KOPT-K1 (cell line): ENCODE results near the gene HMGN3.

Source experiments
- H3K27ac ChIP-seq: fragments of 200-600 bp; sonication (generic); 2 replicates; pipeline ENCODE4 v1.5.1; 2016; ENCODE audit warnings: antibody characterized with exemption, mild to moderate bottlenecking, low read depth, low read length; ENCODE audit not compliant: poor library complexity, severe bottlenecking
- H3K36me3 ChIP-seq: fragments of 200-600 bp; sonication (generic); 2 replicates; pipeline ENCODE4 v1.5.1; 2017; ENCODE audit warnings: antibody characterized with exemption, mild to moderate bottlenecking, low read length, moderate library complexity; ENCODE audit not compliant: insufficient read depth
- H3K9me3 ChIP-seq: fragments of 200-600 bp; sonication (generic); 2 replicates; pipeline ENCODE4 v1.5.1; 2017; ENCODE audit warnings: antibody characterized with exemption, low read length, mild to moderate bottlenecking; ENCODE audit not compliant: insufficient read depth, poor library complexity, severe bottlenecking

The HMGN3 gene

GRCh38 chr6:79184086-79184485, 50.4 kb downstream of the HMGN3 start:
- Histone ChIP-seq H3K27ac (no peak overlapping the region), H3K9me3 (no peaks in the 10 kb centered on the region), H3K36me3 (no peaks in the 10 kb centered on the region)

- no peak overlapping the region for H3K27ac ChIP-seq
- no peaks in the 10 kb centered on the region for H3K9me3 ChIP-seq
- H3K36me3 ChIP-seq: no peaks in the 10 kb centered on the region
Measured at GRCh38 chr6:79180052-79180451, 54.4 kb downstream of the HMGN3 start.

DNA sequence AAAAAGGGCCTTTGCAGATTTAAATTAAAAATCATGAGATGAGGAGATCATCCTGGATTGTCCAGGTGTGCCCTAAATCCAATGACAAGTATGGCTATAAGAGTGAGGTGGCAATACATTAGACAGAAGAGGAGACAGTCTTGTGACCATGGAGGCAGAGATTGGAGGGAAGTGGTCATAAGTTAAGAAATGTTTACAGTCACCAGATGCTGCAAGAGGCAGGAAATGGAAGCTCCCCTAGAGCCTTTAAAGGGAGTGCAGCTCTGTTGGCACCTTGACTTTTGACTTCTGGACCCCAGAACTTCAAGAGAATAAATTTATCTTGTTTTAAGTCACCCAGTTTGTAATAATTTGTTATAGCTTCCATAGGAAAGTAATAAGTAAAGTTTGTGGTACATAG, 61.1 kb downstream of the HMGN3 start:
- no peaks in the 10 kb centered on the region for H3K9me3 ChIP-seq
- H3K36me3 ChIP-seq: no peaks in the 10 kb centered on the region

GRCh38 chr6:79170959-79171358, 63.5 kb downstream of the HMGN3 start:
- no peak overlapping the region for H3K27ac ChIP-seq
- H3K9me3 ChIP-seq: no peaks in the 10 kb centered on the region
- no peaks in the 10 kb centered on the region for H3K36me3 ChIP-seq

More for the DNA sequence above, 61.1 kb downstream of the HMGN3 start:
- no peak overlapping the region for H3K27ac ChIP-seq

DNA sequence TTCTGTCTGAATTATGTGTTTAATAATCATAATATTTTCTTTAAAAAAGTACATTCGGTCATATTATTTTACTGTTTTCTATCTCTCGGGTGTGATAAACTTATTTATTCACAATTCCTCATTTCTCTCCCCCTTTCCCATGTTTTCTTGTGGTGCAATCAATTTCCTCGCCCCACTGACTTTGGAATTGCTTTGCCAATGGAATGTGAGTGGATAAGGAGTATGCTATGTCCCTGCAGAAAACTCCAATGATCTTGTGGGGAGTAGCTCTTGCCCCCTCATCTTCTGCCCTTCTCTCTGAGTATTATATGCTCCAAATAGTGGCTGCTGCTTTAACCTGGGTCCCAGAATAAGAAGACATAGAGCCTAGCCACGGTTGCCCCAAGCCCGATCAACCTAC, 64.1 kb downstream of the HMGN3 start:
- Histone ChIP-seq H3K36me3 (no peaks in the 10 kb centered on the region), H3K27ac (no peak overlapping the region), H3K9me3 (no peaks in the 10 kb centered on the region)

DNA sequence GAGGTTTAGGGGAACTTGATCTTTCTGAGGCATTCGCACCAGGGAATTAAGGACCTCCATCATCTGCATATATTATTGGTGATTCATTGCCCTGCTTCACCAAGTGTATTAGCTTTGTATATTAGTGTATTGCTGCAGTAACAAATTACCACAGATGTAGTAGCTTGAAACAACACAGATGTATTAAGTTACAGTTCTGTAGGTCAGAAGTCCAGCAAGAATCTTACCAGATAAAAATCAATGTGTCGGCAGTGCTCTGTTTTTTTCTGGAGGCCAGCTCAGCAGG, 65.8 kb downstream of the HMGN3 start:
- H3K9me3 ChIP-seq: no peaks in the 10 kb centered on the region
- no peaks in the 10 kb centered on the region for H3K36me3 ChIP-seq
- no peak overlapping the region for H3K27ac ChIP-seq

- H3K27ac ChIP-seq: no peak overlapping the region
- no peaks in the 10 kb centered on the region for H3K36me3 ChIP-seq
- no peaks in the 10 kb centered on the region for H3K9me3 ChIP-seq
Measured at GRCh38 chr6:79167931-79168694, 66.4 kb downstream of the HMGN3 start.

DNA sequence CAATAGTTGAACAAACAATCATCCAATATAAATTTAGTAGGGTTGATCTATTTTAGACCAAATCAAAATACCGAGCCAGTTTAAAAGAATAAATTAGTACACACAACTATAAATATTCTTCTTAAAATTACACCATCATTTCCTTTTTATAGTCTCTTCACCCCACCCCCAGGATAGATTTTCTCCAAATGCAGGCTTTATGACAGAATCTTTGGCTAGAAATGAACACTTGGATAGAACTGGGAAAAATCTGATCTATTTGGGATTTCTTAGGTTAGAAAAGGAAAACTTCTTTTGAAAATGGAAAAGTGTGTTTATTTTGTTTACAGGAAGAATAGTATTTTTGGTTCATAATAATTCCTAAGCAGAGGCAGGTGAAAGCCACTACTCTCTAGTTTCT, 74.6 kb downstream of the HMGN3 start:
- Histone ChIP-seq H3K9me3 (no peaks in the 10 kb centered on the region), H3K36me3 (no peaks in the 10 kb centered on the region), H3K27ac (no peak overlapping the region)

- Histone ChIP-seq H3K27ac (no peak overlapping the region), H3K9me3 (no peaks in the 10 kb centered on the region), H3K36me3 (no peaks in the 10 kb centered on the region)
Measured at GRCh38 chr6:79158856-79159516, 75.5 kb downstream of the HMGN3 start.

DNA sequence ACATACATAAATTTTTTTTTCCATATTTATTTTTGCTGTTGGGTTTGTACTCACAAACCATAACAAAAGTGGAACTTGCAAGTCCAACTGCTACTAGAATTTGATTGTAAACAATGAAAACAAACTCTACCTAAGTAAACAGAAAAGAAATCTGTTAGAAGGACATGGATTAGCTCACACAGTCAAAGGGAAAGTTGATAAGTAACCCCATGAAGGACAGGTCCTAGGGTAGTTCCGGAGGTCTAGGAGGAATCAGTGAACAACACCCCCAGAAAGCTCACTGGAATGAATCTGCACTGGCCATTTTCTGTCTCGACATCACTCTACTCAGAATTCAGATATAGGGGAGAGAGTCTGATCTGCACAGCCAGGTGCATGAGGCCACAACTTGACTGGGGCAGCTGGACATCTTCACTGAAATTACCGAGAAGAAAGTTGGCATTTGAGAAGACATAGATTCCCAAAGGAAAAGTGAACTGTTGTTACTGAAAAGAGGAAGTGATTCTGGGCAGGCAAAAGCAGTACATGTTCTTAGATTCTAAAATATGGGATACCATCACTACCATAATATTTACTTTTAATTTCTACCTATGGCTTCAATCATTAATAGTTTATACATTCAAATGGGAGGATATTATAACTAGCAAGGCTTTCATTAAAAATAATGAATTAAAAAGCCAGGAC, 76.4 kb downstream of the HMGN3 start:
- no peaks in the 10 kb centered on the region for H3K9me3 ChIP-seq
- H3K36me3 ChIP-seq: no peaks in the 10 kb centered on the region
- no peak overlapping the region for H3K27ac ChIP-seq

DNA sequence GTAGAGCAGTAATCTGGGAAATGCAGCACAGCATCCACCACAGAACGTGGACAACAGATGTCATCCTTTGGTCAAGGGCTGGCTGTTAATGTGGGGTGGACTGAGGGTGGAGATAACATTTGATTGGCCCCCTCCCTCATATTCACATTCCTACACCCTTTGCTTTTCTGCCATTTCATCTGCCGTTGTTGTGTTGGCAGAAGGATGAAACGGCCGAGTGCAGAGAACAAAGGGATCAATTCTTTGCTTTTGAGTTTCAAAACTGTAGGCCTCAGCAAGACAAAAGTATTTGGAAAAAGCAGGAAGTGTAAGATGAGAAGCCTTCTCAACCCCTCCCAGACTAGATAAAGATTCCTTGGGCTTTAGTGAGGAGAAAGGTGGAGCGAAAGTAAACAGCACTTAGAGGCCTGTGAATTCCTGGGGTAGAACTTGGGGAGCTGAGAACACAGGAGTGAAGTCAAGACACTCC, 82.2 kb downstream of the HMGN3 start:
- no peak overlapping the region for H3K27ac ChIP-seq
- H3K9me3 ChIP-seq: no peaks in the 10 kb centered on the region
- H3K36me3 ChIP-seq: no peaks in the 10 kb centered on the region
